Omental fat pad (tissue), 4 donors: ENCODE data around the gene COMMD9. TPM values are rescaled to one million over a fixed set of nuclear protein-coding genes. Genes with fewer than 3 reads are reported as not detected.

Source experiments
- ATAC-seq: fragments of 150-250 bp; one replicate; pipeline ENCODE4 v1.9.1; 2016; ENCODE audit warnings: mild to moderate bottlenecking, moderate library complexity; ENCODE audit not compliant: low FRiP score
- DNase-seq: peaks from one replicate; pipeline ENCODE4 v3.0.0-alpha.2; 2019; ENCODE audit warnings: low spot score
- total RNA-seq, 4 donors: library from RNA; depleted of rRNA; stranded (reverse); fragments of >200 nt; gene quantifications; one replicate each; pipeline ENCODE4 v1.1.0, GENCODE V29; 2016
- TF ChIP-seq, protein P1 (sequence below), 3 donors: fragments of 450-650 bp; IDR thresholded peaks; one replicate each; pipeline ENCODE4 v1.5.1; 2016 to 2017; ENCODE audit warnings: antibody characterized with exemption in 3 of 3, mild to moderate bottlenecking in 3 of 3, moderate library complexity in 2 of 3

Gene COMMD9
- total RNA-seq, 4 donors from 2014 or later, result 37.3 to 52.6 (median 41.6) TPM

DNA sequence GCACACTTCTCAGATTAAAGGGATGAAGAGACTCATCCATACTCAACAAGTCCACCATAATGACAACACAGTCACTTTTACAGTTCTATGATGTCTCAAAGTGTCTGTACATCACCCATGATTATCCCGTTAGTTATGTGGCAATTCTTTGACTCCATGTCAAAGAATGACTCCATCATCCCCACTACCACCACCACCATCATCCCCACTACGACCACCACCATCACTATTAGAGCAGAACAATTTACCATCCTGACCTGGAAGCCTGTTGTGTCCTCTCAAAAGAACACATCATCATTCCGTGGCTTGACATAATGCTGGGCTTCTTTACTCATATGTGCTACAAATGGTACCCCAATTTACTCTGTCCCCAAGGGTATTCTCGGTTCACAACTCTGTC is 20.6 kb upstream of the COMMD9 start:
- DNase-seq (no peak), ATAC-seq (no peak)
- TF ChIP-seq, protein P1, sequence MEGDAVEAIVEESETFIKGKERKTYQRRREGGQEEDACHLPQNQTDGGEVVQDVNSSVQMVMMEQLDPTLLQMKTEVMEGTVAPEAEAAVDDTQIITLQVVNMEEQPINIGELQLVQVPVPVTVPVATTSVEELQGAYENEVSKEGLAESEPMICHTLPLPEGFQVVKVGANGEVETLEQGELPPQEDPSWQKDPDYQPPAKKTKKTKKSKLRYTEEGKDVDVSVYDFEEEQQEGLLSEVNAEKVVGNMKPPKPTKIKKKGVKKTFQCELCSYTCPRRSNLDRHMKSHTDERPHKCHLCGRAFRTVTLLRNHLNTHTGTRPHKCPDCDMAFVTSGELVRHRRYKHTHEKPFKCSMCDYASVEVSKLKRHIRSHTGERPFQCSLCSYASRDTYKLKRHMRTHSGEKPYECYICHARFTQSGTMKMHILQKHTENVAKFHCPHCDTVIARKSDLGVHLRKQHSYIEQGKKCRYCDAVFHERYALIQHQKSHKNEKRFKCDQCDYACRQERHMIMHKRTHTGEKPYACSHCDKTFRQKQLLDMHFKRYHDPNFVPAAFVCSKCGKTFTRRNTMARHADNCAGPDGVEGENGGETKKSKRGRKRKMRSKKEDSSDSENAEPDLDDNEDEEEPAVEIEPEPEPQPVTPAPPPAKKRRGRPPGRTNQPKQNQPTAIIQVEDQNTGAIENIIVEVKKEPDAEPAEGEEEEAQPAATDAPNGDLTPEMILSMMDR (IDR thresholded peaks at IDR 0.05), result no peak

- no peak for DNase-seq
- ATAC-seq, result no peak
- TF ChIP-seq, protein P1 (IDR thresholded peaks at IDR 0.05), result no peak
These were observed 19.4 kb upstream of the COMMD9 start for GRCh38 chr11:36308577-36308976.

GRCh38 chr11:36306888-36307287 is 17.7 kb upstream of the COMMD9 start:
- ATAC-seq, result no peak
- TF ChIP-seq, protein P1 (IDR thresholded peaks at IDR 0.05), result no peak
- DNase-seq, result no peak

DNA sequence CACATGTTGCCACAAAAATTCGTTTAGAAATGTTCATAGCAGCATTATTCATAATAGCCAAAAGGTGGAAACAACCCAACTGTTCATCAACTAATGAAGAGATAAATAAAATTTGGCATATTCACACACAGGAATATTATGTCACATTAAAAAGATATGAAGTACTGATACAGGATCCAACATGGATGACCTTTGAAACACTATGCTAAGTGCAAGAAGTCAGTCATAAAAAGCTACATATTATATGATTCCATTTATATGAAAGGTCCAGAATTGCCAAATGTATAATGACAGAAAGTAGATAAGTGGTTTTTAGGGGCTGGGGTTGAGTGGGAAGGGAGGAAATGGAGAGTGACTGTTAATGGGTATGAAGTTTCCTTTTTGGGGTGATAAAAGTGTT is 15.8 kb upstream of the COMMD9 start:
- ATAC-seq (no peak), DNase-seq (no peak)
- TF ChIP-seq, protein P1 (IDR thresholded peaks at IDR 0.05), result no peak

DNA sequence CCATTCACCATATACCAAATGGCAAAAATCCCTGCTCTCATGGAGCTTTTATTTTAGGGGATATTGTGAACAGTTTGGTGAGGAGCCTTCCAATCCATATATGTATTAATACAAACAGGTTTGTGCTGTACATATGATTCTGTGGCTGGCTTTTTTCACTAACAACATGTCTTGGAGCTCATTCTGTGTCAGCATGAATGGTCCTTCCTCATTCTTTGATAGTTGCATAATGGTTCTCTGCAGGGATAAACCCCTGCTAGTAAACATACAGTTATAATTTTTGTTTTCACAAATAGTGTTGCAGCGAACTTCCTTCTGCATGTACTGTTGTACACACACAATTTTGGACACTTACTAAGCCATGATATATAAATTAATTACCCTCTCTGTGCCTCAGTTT is 15.1 kb upstream of the COMMD9 start:
- DNase-seq, result no peak
- ATAC-seq, result no peak
- TF ChIP-seq, protein P1 (IDR thresholded peaks at IDR 0.05), result no peak

- no peak for DNase-seq
- peak; percentile 57 for ATAC-seq
- TF ChIP-seq, protein P1 (IDR thresholded peaks at IDR 0.05), result no peak
These were observed 11.4 kb upstream of the COMMD9 start for GRCh38 chr11:36300650-36301049.

- ATAC-seq, result peak; percentile 57
- no peak for DNase-seq
- TF ChIP-seq, protein P1 (IDR thresholded peaks at IDR 0.05), result no peak
These were observed 7.8 kb upstream of the COMMD9 start for GRCh38 chr11:36296884-36297543.
